Thoracic aorta (tissue), 2 donors: ENCODE measurements around the gene SLC49A4. TPM values are rescaled to one million over a fixed set of nuclear protein-coding genes. Genes with fewer than 3 reads are reported as not detected.

Source experiments
- ATAC-seq: fragments of 150-250 bp; one replicate; pipeline ENCODE4 v1.8.0; 2017; ENCODE audit warnings: low read depth; ENCODE audit not compliant: insufficient number of reproducible peaks, low FRiP score
- DNase-seq: peaks from one replicate; pipeline ENCODE4 v3.0.0-alpha.2; 2020; ENCODE audit warnings: low spot score
- H3K27ac ChIP-seq, 2 donors: fragments of 200-600 bp; sonication (generic); 1 replicate in 1 of 2; 2 replicates in 1 of 2; pipeline ENCODE4 v1.5.1; 2016; ENCODE audit warnings: mild to moderate bottlenecking in 2 of 2, moderate library complexity in 2 of 2
- H3K27me3 ChIP-seq: fragments of 200-600 bp; sonication (generic); replicated peaks from 2 replicates; pipeline ENCODE4 v1.6.0; 2016; ENCODE audit warnings: mild to moderate bottlenecking; ENCODE audit not compliant: insufficient read depth
- H3K36me3 ChIP-seq: fragments of 200-600 bp; sonication (generic); one replicate; pipeline ENCODE4 v1.5.1; 2016
- H3K4me1 ChIP-seq, 2 donors: fragments of 200-600 bp; sonication (generic); 1 replicate in 1 of 2; 2 replicates in 1 of 2; pipeline versions ENCODE4 v1.5.1 to v1.6.0; 2016; ENCODE audit warnings: low read depth in 2 of 2, mild to moderate bottlenecking in 1 of 2; ENCODE audit not compliant: control insufficient read depth in 1 of 2
- H3K4me3 ChIP-seq: fragments of 200-600 bp; sonication (generic); 2 replicates; pipeline ENCODE4 v1.5.1; 2016; ENCODE audit warnings: mild to moderate bottlenecking
- H3K9me3 ChIP-seq: fragments of 200-600 bp; sonication (generic); 2 replicates; pipeline ENCODE4 v1.5.1; 2016
- CTCF ChIP-seq: fragments of 200-600 bp; sonication (generic); IDR thresholded peaks from one replicate; pipeline ENCODE4 v1.5.1; 2019; ENCODE audit warnings: antibody characterized with exemption
- total RNA-seq, 2 donors: library from RNA; depleted of rRNA; stranded (reverse); fragments of >200 nt; gene quantifications; one replicate each; pipeline versions ENCODE4 v1.1.0 to v1.2.3, GENCODE V29; 2016

SLC49A4 gene
- total RNA-seq, 2 donors from 2014 or later: 17.4 to 20.0 TPM

GRCh38 chr3:122927726-122928125, 132.9 kb downstream of the SLC49A4 start:
- no peaks in the 10 kb centered on the region for H3K36me3 ChIP-seq
- ATAC-seq (no peak), DNase-seq (no peak)
- no peak for TF ChIP-seq CTCF
- H3K9me3 ChIP-seq: no peaks in the 10 kb centered on the region
- no peaks in the 10 kb centered on the region for H3K4me1 ChIP-seq
- no peak overlapping the region for H3K27ac ChIP-seq
- no peak overlapping the region for H3K4me3 ChIP-seq
- H3K27me3 ChIP-seq: no peaks in the 10 kb centered on the region

DNA sequence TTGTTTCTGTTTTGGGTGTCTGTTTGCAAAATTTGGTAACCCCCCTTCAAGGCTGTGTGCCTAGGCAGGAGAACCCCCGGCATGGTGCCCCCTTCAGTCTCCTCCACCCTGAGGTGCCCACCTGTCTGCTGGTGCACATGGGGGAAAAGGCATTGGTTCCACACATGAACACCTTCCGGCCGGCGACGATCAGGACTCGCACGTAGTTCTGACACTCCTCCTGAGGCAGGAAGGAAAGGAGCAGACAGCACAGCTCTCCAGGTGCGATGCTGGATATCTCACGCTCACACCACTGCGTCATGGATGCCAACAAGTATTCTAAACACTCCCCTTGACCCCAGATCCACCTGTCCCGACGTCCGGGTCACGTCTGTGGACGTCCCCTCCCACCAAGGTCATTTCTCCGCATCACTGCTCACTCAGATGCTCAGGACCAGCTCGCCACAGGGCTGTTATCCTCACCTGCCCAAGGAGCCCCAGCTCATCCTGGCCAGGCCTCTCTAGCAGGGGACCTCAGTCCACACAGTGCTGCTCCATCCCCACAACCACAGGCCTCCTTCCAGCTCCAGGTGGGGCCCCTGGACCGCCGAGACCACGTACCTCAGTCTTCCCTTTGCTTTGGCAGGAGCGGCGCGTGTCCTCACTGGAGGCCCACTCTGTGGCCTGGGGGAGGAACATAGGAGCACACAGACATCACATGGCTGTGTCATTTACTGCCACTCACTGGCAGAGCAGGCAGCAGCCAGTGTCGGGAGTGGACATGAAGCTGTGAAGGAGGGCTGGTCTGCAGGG, 133.7 kb downstream of the SLC49A4 start:
- DNase-seq (no peak), ATAC-seq (no peak)
- H3K27ac ChIP-seq: no peak overlapping the region
- H3K4me3 ChIP-seq: no peak overlapping the region
- no peak for TF ChIP-seq CTCF
- H3K4me1 ChIP-seq: no peaks in the 10 kb centered on the region
- H3K27me3 ChIP-seq: no peaks in the 10 kb centered on the region
- no peaks in the 10 kb centered on the region for H3K9me3 ChIP-seq
- no peaks in the 10 kb centered on the region for H3K36me3 ChIP-seq

- Histone ChIP-seq H3K27ac (no peak overlapping the region), H3K9me3 (no peaks in the 10 kb centered on the region), H3K27me3 (no peaks in the 10 kb centered on the region), H3K36me3 (no peaks in the 10 kb centered on the region), H3K4me3 (no peak overlapping the region), H3K4me1 (no peaks in the 10 kb centered on the region)
- ATAC-seq: no peak
- no peak for DNase-seq
- TF ChIP-seq CTCF: no peak
Measured at GRCh38 chr3:122929188-122930062, 134.6 kb downstream of the SLC49A4 start.

- H3K4me1 ChIP-seq: no peaks in the 10 kb centered on the region
- no peak for DNase-seq
Measured at GRCh38 chr3:122930063-122930997, 135.5 kb downstream of the SLC49A4 start.

More at GRCh38 chr3:122930063-122930997, 135.5 kb downstream of the SLC49A4 start:
- no peak overlapping the region for H3K4me3 ChIP-seq
- no peak for TF ChIP-seq CTCF
- H3K9me3 ChIP-seq: no peaks in the 10 kb centered on the region
- ATAC-seq: no peak
- no peaks in the 10 kb centered on the region for H3K27me3 ChIP-seq
- no peak overlapping the region for H3K27ac ChIP-seq
- H3K36me3 ChIP-seq: no peaks in the 10 kb centered on the region

Other genes starting within 250 kb of the SLC49A4 start
- 10 to 100 TPM; 31.8 to 38.0 TPM for gene PARP9, start 230.8 kb upstream of the SLC49A4 start, total RNA-seq
- gene DTX3L, start 230.7 kb upstream of the SLC49A4 start, total RNA-seq: 10 to 100 TPM; 16.2 to 31.5 TPM
- gene PARP15, start 217.4 kb upstream of the SLC49A4 start, total RNA-seq: 1 to 10 TPM; 4.0 to 4.1 TPM
- gene PARP14, start 114.2 kb upstream of the SLC49A4 start, total RNA-seq: 10 to 100 TPM; 57.1 to 74.1 TPM
- 10 to 100 TPM in 1 of 2 donors, 1 to 10 TPM in 1; 8.2 to 11.9 TPM for gene HSPBAP1, start 1.2 kb upstream of the SLC49A4 start, total RNA-seq
- 1 to 10 TPM in 1 of 2 donors, under 1 TPM in 1; 0.14 to 3.2 TPM for gene SEMA5B, start 232.7 kb downstream of the SLC49A4 start, total RNA-seq